NCI-H1105 treated with DMSO at 0.1 percent for 48 hours (cell line): Measurements from ENCODE around the gene MARS1.
A peak's percentile ranks its signal among the peaks of the same experiment; 100 is the strongest.

Experiments
- DNase-seq: peaks from one replicate; lab custom pipeline; 2025; lab: John Stamatoyannopoulos, UW

The MARS1 gene

GRCh38 chr12:57458665-57459054 is 29.2 kb upstream of the MARS1 start:
- no peak for DNase-seq

DNA sequence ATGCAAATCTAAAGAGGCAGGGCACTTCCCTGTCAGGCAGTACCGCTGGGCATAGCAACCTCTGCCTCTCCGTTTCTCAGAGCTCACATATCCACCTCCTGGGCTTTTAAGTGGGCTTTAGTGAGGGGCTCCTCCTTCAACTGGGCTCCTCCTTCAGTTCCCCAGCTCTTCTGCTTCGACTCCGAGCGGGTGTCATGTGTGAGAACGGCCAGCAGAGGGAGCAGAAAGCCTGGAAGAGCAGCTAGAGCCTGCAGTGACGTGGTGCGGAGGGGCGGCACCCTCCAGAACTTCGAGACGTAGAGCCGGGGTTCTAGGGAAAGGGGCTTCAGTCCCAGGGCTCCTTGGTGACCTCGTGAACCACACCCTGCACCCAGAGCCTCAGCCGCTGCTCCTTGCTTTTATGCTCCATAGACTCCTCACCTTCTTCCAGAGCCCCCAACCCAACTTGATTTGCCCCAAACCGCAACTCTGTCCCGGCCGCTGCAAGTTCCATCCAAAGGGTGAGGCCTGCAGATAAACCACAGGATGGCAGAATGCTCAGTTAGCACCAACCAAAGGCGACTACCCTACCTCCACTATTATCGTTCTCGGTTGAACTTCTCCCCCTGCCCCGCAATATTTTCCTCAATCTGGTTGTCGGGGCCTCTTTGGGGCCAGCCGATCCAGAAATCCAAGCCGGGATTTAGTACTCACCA is 28.7 kb upstream of the MARS1 start:
- DNase-seq = peak; percentile 85

DNA sequence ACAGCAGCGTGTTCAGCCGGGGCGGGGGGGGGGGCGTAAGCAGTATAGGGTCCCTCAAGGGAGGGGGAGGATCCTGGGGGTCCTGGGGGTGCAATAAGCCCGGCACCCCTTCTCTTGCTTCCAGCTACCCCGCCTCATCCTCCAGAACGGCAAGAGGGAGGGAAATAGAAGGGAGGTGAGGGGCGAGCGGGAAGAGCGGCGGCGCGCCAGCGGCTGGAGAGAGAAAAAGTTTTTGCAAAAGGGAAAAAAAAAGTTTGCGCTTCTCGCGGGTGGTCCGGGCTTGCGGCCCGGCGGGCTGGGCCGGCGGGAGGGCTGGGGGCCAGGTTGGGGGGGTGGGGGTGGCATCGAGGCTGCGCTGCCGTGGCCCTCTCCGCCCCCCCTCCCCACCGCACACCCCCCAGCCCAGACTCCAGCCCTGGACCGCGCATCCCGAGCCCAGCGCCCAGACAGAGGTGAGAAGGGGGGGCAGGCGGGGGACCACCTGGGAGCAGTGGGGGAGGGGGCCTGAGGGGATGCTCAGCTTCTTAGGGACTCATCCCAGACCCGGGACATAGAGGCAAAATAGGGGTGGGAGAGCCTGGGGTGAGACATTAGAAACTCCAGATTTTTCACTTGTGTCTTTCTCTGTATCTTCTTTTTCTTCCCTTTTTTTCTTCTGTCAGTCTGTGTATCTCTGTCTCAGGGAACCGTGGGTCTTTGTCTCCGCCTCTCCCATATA is 28.0 kb upstream of the MARS1 start, which contains the start of gene GLI1:
Gene GLI1, plus strand, starts transcription at position 36 of the 718 bp plus-strand sequence. CDS start 3,907 bp downstream, outside the sequence.
- DNase-seq = no peak

DNA sequence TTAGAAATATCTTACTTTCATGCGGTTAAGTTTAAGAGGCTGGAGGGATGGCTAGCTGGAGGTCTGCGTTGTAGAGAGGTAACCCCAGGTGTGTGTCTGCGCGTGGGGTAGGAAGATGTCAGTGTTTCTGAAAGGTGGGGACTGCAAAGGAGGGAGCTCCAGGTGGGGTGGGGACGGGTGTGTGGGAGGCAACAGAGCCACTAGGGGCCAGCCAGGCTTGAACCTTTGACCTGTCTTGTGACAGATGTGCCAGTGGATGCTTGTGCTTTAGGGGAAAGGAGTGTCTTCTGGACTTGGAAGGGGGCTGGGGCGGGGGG is 27.4 kb upstream of the MARS1 start:
- DNase-seq = no peak

DNA sequence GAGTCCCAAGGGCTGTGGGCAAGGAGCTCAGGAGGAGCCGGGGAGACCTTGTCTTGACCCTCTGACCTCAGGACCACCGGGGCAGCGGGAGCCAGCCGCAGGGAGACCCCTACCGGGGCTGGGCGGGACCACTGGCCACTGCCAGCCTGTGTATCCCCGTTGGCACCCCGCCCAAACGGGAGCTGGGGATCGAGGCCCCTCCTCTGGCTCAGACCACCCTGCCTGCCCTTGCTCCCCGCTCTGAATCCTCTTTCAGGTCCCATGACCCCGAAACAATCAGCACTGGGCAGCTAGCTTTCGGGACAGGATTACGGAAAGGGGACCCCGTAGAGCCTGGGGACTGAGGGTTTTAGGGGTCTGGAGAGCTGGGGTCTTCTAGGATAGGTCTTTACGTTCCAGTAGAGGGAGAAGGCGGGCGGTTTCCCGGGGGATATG is 27.0 kb upstream of the MARS1 start:
- DNase-seq = no peak

- no peak for DNase-seq
These were observed 26.5 kb upstream of the MARS1 start for GRCh38 chr12:57461276-57461916.

DNA sequence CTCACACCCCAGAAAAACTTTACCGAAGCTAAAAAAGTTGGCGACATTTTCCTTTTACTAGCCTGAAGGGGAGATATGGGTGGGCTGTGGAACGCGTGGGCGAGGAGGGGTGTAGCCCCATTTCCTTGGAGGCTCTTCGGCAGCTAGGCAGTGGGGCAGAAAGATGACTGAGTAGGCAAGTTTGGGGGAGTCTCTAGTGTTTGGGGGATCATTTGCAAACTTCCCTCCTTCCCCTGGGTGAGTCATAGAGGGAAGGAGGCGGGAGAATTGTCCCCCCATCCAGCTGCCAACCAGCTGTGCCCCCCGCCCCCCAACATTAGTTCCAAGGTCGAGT is 26.0 kb upstream of the MARS1 start:
- no peak for DNase-seq

DNA sequence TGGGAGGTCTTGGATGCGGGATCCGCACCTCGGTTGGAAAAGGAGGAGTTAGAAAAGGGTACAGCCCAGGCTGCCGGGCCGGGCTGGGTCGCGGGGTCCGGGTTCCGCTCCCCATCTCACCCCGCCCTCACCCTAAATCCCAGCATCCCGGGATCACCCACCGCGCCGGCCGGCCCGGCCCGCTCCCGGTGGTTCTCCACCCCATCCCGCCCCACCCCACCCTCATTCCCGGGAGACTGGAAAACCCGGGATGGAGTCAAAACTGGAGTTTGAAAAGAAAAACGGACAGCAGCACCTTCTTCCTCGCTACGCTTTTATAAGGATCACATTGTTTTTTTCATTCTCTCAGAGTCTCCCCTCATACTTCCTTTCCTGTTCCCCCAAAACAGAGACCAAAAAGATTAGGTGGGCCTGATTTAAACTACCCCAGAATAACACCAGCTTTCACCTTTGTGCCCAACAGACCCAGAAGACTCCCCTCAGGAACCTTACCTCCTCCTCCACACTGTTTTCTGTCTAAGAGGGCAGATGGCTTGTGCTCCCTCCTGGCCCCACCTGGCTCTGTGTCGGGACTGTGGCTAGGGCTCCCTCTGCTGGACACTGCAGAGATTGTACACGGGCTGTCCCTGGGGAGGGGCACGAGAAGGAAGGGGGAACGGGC is 25.5 kb upstream of the MARS1 start:
- DNase-seq = peak; percentile 73

DNA sequence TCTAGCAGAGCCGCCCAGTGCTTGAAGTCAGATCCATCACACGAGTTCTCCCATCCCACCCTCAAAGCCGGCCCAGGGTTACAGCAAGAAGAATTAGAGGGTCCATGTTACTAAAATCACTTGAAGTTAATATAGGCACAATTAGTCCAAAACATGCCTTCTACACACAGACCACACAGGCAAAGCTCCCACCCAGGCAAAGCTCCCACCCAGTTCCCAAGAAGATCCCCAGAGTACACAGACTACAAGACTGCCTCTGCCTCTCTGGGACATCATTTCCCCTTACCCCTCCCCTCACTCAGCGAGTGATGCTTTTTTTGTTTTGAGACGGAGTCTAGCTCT is 25.0 kb upstream of the MARS1 start:
- DNase-seq = no peak

- DNase-seq = no peak
These were observed 23.3 kb upstream of the MARS1 start for GRCh38 chr12:57464569-57464968.

DNA sequence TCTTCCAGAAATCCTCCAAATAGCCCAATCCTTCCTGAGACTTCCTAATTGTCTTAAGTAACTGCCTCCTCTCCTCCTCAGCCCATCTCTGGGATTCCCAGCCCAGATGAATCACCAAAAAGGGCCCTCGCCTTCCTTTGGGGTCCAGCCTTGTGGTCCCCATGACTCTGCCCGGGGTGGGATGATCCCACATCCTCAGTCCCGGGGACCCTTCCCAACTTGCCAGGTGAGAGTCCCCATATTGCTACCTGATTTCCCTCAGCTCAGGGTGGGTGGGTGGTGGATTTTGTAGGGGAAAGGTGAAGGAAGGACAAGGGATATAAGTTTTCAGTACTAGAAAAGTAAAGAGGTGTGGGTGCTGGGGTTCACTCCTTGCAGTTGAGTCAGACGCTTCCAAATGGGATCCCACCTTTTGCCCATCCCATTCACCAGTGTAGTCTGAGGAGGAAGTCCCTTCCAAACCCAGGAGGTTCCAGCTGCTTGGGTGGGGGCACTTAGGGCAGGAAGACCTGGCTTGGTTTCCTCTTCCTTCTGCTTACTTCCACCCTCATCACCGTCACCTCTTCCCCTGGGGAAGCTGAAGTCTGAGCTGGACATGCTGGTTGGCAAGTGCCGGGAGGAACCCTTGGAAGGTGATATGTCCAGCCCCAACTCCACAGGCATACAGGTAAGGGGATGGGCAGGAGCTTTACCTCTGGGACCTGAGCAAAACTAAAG is 22.7 kb upstream of the MARS1 start:
- no peak for DNase-seq

DNA sequence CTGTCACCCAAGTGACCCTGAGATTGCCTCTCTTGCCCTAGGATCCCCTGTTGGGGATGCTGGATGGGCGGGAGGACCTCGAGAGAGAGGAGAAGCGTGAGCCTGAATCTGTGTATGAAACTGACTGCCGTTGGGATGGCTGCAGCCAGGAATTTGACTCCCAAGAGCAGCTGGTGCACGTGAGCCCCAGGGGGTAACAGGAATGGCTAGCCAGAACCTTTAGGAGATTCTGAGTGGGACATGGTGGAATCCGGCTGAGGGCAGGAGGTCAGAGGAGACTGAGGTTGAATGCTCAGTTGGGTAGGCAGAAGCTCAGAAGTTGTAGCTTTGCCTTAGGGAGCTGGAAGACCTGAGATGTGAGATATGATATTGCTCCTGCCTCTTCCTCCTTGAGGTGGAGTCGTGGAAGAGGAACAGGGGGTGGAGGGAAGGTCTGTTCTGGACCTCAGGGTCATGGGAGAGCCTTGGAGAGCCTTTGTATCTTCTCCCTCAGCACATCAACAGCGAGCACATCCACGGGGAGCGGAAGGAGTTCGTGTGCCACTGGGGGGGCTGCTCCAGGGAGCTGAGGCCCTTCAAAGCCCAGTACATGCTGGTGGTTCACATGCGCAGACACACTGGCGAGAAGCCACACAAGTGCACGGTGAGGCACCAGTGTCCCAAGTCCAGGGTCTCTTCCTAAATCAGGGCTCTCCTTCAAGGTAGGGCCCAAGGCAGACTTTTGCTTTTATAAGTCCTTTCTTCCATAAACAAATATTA is 21.9 kb upstream of the MARS1 start:
- DNase-seq = no peak

DNA sequence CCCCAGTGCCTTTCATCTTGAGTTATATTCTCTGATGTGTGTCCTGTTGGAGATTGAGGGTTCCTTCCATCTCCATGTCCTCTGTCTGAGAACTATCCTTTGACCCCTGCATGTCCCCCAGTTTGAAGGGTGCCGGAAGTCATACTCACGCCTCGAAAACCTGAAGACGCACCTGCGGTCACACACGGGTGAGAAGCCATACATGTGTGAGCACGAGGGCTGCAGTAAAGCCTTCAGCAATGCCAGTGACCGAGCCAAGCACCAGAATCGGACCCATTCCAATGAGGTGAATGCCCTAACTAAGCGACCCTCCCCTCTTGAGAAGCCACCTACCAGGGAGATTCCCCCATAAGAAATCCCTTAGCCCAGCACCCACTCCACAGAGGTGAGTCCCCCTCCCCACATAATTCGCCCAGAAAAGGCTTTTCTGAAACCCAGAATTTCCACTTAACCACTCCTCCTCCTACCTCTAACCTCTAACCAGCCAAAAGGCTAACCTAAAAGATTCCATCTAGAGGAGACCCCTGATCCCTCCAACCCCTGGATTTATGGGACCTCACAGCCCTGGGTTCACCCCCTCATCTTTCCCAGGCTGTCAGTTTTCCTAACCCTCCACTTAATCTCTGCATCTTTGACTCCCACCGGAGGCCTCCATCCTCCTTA is 20.5 kb upstream of the MARS1 start:
- no peak for DNase-seq

GRCh38 chr12:57467915-57468314 is 20.0 kb upstream of the MARS1 start:
- no peak for DNase-seq

DNA sequence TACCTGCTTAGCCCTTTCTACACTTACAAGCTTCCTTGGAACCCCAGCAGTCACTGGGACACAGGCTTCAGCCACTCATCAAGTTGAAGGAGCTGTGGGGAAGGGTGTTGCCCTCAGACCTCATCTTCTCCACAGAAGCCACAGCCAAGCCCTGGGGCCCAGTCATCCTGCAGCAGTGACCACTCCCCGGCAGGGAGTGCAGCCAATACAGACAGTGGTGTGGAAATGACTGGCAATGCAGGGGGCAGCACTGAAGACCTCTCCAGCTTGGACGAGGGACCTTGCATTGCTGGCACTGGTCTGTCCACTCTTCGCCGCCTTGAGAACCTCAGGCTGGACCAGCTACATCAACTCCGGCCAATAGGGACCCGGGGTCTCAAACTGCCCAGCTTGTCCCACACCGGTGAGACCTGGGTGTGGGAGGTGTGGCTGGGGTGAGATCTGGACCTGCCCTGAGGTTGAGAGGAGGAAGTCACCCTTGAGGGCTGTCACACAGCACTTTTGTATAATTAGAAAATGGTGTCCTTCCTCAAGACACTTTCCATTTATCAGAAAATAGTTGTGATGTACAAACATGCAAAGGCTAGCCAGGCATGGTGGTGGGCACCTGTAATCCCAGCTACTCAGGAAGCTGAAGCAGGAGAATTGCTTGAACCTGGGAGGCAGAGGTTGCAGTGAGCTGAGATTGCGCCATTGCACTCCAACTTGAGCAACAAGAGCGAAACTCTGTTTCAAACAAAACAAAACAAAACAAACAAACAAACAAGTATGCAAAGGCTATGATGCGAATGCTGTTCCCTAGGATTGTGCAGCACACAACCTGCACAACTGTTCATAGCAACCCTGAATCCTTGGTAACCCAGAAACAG is 18.3 kb upstream of the MARS1 start:
- no peak for DNase-seq

- no peak for DNase-seq
These were observed 17.4 kb upstream of the MARS1 start for GRCh38 chr12:57470286-57470969.

- no peak for DNase-seq
These were observed 16.8 kb upstream of the MARS1 start for GRCh38 chr12:57470970-57471656.

DNA sequence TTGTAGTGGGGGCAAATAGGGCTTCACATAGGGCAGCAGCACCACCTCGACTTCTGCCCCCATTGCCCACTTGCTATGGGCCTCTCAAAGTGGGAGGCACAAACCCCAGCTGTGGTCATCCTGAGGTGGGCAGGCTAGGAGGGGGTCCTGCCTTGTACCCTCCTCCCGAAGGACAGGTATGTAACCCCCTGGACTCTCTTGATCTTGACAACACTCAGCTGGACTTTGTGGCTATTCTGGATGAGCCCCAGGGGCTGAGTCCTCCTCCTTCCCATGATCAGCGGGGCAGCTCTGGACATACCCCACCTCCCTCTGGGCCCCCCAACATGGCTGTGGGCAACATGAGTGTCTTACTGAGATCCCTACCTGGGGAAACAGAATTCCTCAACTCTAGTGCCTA is 16.2 kb upstream of the MARS1 start:
- DNase-seq = no peak

GRCh38 chr12:57472391-57472790 is 15.5 kb upstream of the MARS1 start:
- no peak for DNase-seq
